PC-3 (cell line): ENCODE measurements around the gene RNF157. TPM values are rescaled to one million over a fixed set of nuclear protein-coding genes. Genes with fewer than 3 reads are reported as not detected.

Source experiments
- ATAC-seq: fragments of 200-7000 bp; cut with Tn5 transposase; 2 replicates; pipeline ENCODE4 v1.9.1; 2020; ENCODE audit warnings: mild to moderate bottlenecking, moderate library complexity
- BruUV-seq: library from RNA; stranded (reverse); fragments of 400-500 nt; replicated peaks from 2 replicates; lab custom pipeline; 2021; lab: Mats Ljungman, UMichigan
- CTCF ChIA-PET: fragments of 300-600 bp; sonication (Branson Sonifier 250); formaldehyde crosslinking; loops from one replicate; lab custom pipeline; 2022; ENCODE audit warnings: antibody characterized with exemption; lab: Charles Lee
- POLR2A ChIA-PET: fragments of 300-600 bp; sonication (Branson Sonifier 250); formaldehyde crosslinking; loops from one replicate; lab custom pipeline; 2022; ENCODE audit warnings: antibody characterized with exemption; ENCODE audit not compliant: unreplicated experiment; lab: Charles Lee
- DNase-seq: peaks from one replicate; pipeline ENCODE4 v3.0.0-alpha.2; 2015
- H2AFZ ChIP-seq: fragments of 300-600 bp; sonication (generic); 2 replicates; pipeline ENCODE4 v1.6.0; 2016; ENCODE audit warnings: antibody characterized with exemption, low read length
- H3F3A ChIP-seq: fragments of 300-600 bp; sonication (generic); one replicate; pipeline ENCODE4 v1.6.0; 2017; ENCODE audit warnings: antibody characterized with exemption, low read length, control low read depth, mild to moderate bottlenecking; ENCODE audit not compliant: unreplicated experiment
- H3K27ac ChIP-seq: fragments of 300-600 bp; sonication (generic); 2 replicates; pipeline ENCODE4 v1.5.1; 2016; ENCODE audit warnings: mild to moderate bottlenecking, low read length
- H3K27me3 ChIP-seq: fragments of 300-600 bp; sonication (generic); 2 replicates; pipeline ENCODE4 v1.6.1; 2016; ENCODE audit warnings: low read length, mixed read lengths
- H3K36me3 ChIP-seq: fragments of 300-600 bp; sonication (generic); 2 replicates; pipeline ENCODE4 v1.6.1; 2016; ENCODE audit warnings: low read depth, mixed run types, low read length, mixed read lengths
- H3K4me1 ChIP-seq: fragments of 300-600 bp; sonication (generic); 2 replicates; pipeline ENCODE4 v1.5.1; 2016; ENCODE audit warnings: low read length; ENCODE audit not compliant: insufficient read depth
- H3K4me2 ChIP-seq: fragments of 300-600 bp; sonication (generic); 2 replicates; pipeline ENCODE4 v1.6.0; 2016; ENCODE audit warnings: low read length
- H3K4me3 ChIP-seq: fragments of 300-600 bp; sonication (generic); 2 replicates; pipeline ENCODE4 v1.5.1; 2016; ENCODE audit warnings: mild to moderate bottlenecking, low read length, mixed read lengths
- H3K79me2 ChIP-seq: fragments of 300-600 bp; sonication (generic); 2 replicates; pipeline ENCODE4 v1.6.1; 2017; ENCODE audit warnings: low read length, mixed read lengths
- H3K9ac ChIP-seq: fragments of 300-600 bp; sonication (generic); 2 replicates; pipeline ENCODE4 v1.6.0; 2016; ENCODE audit warnings: mild to moderate bottlenecking, low read length
- H3K9me2 ChIP-seq: fragments of 300-600 bp; sonication (generic); replicated peaks from 2 replicates; pipeline ENCODE4 v1.6.1; 2016; ENCODE audit warnings: mixed run types, low read length, mixed read lengths
- H3K9me3 ChIP-seq: fragments of 300-600 bp; sonication (generic); 2 replicates; pipeline ENCODE4 v1.6.1; 2016; ENCODE audit warnings: low read length, mixed read lengths
- H4K20me1 ChIP-seq: fragments of 300-600 bp; sonication (generic); 2 replicates; pipeline ENCODE4 v1.6.1; 2016; ENCODE audit warnings: low read length, mixed read lengths
- EZH2 ChIP-seq: fragments of 300-600 bp; sonication (generic); IDR thresholded peaks from one replicate; pipeline ENCODE4 v1.6.1; 2017; ENCODE audit warnings: antibody characterized with exemption, mild to moderate bottlenecking, low read length; ENCODE audit not compliant: unreplicated experiment
- EZH2phosphoT487 ChIP-seq: fragments of 300-600 bp; sonication (generic); IDR thresholded peaks from 2 replicates; pipeline ENCODE4 v1.6.1; 2018; ENCODE audit warnings: mild to moderate bottlenecking, antibody characterized with exemption, low read length, borderline replicate concordance
- intact Hi-C: fragments of 100-400 bp; cut with micrococcal nuclease; formaldehyde crosslinking; loops from 2 replicates; pipeline ENCODE4 v1.9.0; 2023
- total RNA-seq: library from RNA; depleted of rRNA; stranded (reverse); fragments of >200 nt; gene quantifications from 2 replicates; pipeline ENCODE4 v1.2.3, GENCODE V29; 2014
- TF ChIP-seq, protein P1 (sequence below): fragments of 300-600 bp; sonication (generic); conservative IDR thresholded peaks from 2 replicates; pipeline ENCODE4 v1.5.1; 2017; ENCODE audit warnings: antibody characterized with exemption, low read depth, mild to moderate bottlenecking, low read length

RNF157 gene
- total RNA-seq, 1 experiment from 2014 or later, result 7.4 TPM

DNA sequence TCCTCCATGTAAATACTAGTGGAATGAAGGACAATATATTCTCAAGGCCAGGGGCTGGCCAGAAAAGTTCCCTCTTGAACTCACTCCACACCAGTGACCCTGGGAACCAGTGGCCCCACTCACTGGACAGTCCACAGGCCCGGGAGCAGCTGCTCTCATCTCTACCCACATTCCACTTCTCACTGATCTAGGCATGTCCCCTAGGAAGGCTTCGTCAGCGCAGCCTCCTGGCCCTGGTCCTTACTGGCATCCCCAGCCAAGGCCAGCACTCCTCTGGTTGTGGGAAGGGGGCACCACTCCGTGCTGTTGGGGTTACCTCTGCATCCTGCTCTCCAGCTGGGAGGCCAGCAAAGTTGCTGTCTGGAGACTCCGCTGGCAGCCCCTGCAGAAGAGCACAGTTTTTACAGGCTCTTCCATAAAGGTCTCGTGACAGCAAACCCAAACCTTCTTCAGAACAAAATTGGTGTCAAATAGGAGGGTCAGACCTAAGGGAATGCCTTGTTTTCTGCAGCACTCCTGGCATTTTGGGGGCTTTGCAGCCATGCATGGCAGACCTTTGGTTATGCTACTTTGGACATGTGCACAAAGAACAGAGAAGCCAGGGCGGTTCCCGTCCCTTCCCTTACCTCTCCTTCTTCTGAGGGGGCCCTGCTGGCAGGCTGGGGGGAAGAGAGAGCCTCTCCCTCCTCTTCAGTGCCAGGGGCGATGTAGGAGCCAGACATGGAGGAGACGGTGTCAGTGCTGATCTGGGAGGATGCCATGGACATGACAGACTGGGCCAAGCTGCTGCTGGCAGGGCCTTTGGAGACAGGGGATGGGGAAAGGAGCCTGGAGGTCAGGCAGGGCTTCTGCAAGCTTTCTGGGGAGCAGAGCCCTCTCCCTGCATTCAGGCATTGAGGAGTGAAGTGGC lies 85.1 kb downstream of the RNF157 start:
- H3K4me3 ChIP-seq, result no peak overlapping the region
- H3K9me2 ChIP-seq, result no peaks in the 10 kb centered on the region
- H3K27ac ChIP-seq, result no peak overlapping the region
- intact Hi-C loops, result no loop called here
- DNase-seq (no peak), ATAC-seq (no peak)
- no peak overlapping the region for H3K9ac ChIP-seq
- no peak overlapping the region for H3K4me2 ChIP-seq
- H2AFZ ChIP-seq, result no peak overlapping the region
- H3K79me2 ChIP-seq, result no peaks in the 10 kb centered on the region
- H4K20me1 ChIP-seq, result no peaks in the 10 kb centered on the region
- no peaks in the 10 kb centered on the region; the same call in 1 of the 2 replicates for H3K4me1 ChIP-seq
- no peaks in the 10 kb centered on the region for H3F3A ChIP-seq
- no peaks in the 10 kb centered on the region for H3K27me3 ChIP-seq
- TF ChIP-seq, protein P1, sequence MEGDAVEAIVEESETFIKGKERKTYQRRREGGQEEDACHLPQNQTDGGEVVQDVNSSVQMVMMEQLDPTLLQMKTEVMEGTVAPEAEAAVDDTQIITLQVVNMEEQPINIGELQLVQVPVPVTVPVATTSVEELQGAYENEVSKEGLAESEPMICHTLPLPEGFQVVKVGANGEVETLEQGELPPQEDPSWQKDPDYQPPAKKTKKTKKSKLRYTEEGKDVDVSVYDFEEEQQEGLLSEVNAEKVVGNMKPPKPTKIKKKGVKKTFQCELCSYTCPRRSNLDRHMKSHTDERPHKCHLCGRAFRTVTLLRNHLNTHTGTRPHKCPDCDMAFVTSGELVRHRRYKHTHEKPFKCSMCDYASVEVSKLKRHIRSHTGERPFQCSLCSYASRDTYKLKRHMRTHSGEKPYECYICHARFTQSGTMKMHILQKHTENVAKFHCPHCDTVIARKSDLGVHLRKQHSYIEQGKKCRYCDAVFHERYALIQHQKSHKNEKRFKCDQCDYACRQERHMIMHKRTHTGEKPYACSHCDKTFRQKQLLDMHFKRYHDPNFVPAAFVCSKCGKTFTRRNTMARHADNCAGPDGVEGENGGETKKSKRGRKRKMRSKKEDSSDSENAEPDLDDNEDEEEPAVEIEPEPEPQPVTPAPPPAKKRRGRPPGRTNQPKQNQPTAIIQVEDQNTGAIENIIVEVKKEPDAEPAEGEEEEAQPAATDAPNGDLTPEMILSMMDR, result no peak
- TF ChIP-seq EZH2phosphoT487 (no peak), EZH2 (no peak)
- ChIA-PET CTCF (no interaction called here), POLR2A (no interaction called here)
- no peaks in the 10 kb centered on the region for H3K9me3 ChIP-seq
- BruUV-seq, result no TSS peak
- no peaks in the 10 kb centered on the region for H3K36me3 ChIP-seq

DNA sequence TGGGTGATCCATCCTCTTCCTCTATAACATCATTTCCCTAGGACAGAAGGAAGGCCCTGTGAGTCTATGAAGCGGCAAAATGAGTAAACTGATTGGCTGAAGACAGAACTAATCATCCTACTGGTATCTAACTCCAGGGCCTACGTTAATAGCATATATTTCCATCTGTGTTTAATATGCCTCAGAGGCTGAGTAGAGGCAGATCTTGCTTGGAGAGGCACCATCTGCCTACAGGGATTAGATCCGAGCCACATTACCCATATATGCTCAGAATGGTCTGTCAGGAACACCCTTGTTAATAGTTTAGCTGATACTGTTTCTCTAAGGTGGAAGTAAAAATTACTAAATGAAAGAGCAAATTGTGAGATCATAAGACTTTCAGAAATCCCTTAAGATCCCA lies 86.0 kb downstream of the RNF157 start:
- DNase-seq (no peak), ATAC-seq (no peak)
- Histone ChIP-seq H3K4me3 (no peak overlapping the region), H3K79me2 (no peaks in the 10 kb centered on the region), H3K9me2 (no peaks in the 10 kb centered on the region), H3K27me3 (no peaks in the 10 kb centered on the region), H3K36me3 (no peaks in the 10 kb centered on the region), H3K4me2 (no peak overlapping the region), H3K27ac (no peak overlapping the region), H2AFZ (no peak overlapping the region), H3K9ac (no peak overlapping the region), H3K9me3 (no peaks in the 10 kb centered on the region), H3F3A (no peaks in the 10 kb centered on the region), H3K4me1 (no peaks in the 10 kb centered on the region; the same call in 1 of the 2 replicates), H4K20me1 (no peaks in the 10 kb centered on the region)
- TF ChIP-seq EZH2 (no peak), EZH2phosphoT487 (no peak)
- TF ChIP-seq, protein P1, result no peak
- intact Hi-C loops, result no loop called here
- BruUV-seq, result no TSS peak
- ChIA-PET CTCF (no interaction called here), POLR2A (no interaction called here)

DNA sequence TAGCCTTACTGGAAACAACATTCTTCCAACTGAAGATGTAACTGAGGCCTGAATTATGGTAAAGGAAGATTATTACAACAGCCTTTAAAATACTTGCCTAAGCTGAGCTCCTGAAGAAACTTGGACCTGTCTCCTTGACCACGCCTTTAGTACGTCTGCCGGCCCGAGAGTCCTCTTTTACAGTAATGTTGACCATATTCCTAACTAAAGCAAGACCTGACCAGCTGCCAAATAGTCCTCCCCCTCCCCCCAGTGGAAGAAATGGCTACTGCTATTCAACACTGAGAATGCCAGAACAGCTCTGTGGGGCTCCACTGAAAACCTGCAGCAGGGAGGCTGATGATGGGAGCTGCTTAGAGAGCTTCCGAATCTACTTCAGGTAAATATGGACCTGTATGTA lies 86.7 kb downstream of the RNF157 start:
- H3K9ac ChIP-seq, result no peak overlapping the region
- intact Hi-C loops, result no loop called here

More for the DNA sequence above, 86.7 kb downstream of the RNF157 start:
- no peak overlapping the region for H2AFZ ChIP-seq
- H3K79me2 ChIP-seq, result no peaks in the 10 kb centered on the region
- ATAC-seq, result no peak
- no peaks in the 10 kb centered on the region; the same call in 1 of the 2 replicates for H3K4me1 ChIP-seq
- ChIA-PET CTCF (interaction anchor here (1.1 kb wide), 1 partner anchor 126 kb away, joined by 8 read pairs; no protein-coding TSS in a partner anchor), POLR2A (no interaction called here)
- no peaks in the 10 kb centered on the region for H4K20me1 ChIP-seq
- no peaks in the 10 kb centered on the region for H3K27me3 ChIP-seq
- H3K27ac ChIP-seq, result no peak overlapping the region
- no peaks in the 10 kb centered on the region for H3K36me3 ChIP-seq
- no peaks in the 10 kb centered on the region for H3K9me2 ChIP-seq
- no peak overlapping the region for H3K4me2 ChIP-seq
- no peak for DNase-seq
- H3K4me3 ChIP-seq, result no peak overlapping the region
- no peaks in the 10 kb centered on the region for H3K9me3 ChIP-seq
- no TSS peak for BruUV-seq
- no peaks in the 10 kb centered on the region for H3F3A ChIP-seq
- no peak for TF ChIP-seq EZH2
- TF ChIP-seq, protein P1, result no peak
- no peak for TF ChIP-seq EZH2phosphoT487
